ENCODE results near the gene TRIM62. TPM values are rescaled to one million over a fixed set of nuclear protein-coding genes. Genes with fewer than 3 reads are reported as not detected.

The TRIM62 gene
- total RNA-seq, 1 experiment from 2014 or later = 2.5 TPM

- TF ChIP-seq CTCF (IDR thresholded peaks at IDR 0.05; ENCODE audit: insufficient read depth in 1 of 2, low read depth in 1 of 2, low read length in 1 of 2, severe bottlenecking in 1 of 2, unreplicated experiment in 1 of 2) = no peak
- POLR2A ChIA-PET = no interaction called here
- intact Hi-C loops (cut with micrococcal nuclease; ENCODE audit: unreplicated experiment) = no loop called here
Measured at GRCh38 chr1:33162141-33162540, 19.7 kb downstream of the TRIM62 start.

GRCh38 chr1:33161061-33161681, 20.7 kb downstream of the TRIM62 start:
- no peaks in the 10 kb centered on the region for H3K27me3 ChIP-seq (replicated peaks; ENCODE audit: control insufficient read depth, insufficient read depth, low read length)
- Mint-ChIP-seq H3K27me3 (ENCODE audit: insufficient read depth, unreplicated experiment) (no peaks in the 10 kb centered on the region), H3K9me3 (ENCODE audit: unreplicated experiment) (no peaks in the 10 kb centered on the region), H3K27ac (ENCODE audit: unreplicated experiment) (no peak overlapping the region), H3K4me1 (ENCODE audit: low read depth, unreplicated experiment) (no peaks in the 10 kb centered on the region), H3K36me3 (ENCODE audit: insufficient read depth, unreplicated experiment) (peaks cover 6% of the 10 kb centered on the region), H3K4me3 (ENCODE audit: unreplicated experiment) (no peak overlapping the region)
- no peaks in the 10 kb centered on the region for H3K36me3 ChIP-seq (ENCODE audit: control insufficient read depth, insufficient read depth, low read length)
- H3K9me3 ChIP-seq = no peaks in the 10 kb centered on the region
- H3K4me3 ChIP-seq (ENCODE audit: low read depth, low read length) = no peak overlapping the region
- ChIA-PET POLR2A (no interaction called here), CTCF (interaction anchor here (0.5 kb wide), 1 partner anchor 21 kb away, joined by 3 read pairs; no protein-coding TSS in a partner anchor)
- DNase-seq = no peak
- intact Hi-C loops (cut with micrococcal nuclease; ENCODE audit: unreplicated experiment) = no loop called here
- no peaks in the 10 kb centered on the region for H3K4me1 ChIP-seq
- BruUV-seq (replicated peaks) = no TSS peak
- TF ChIP-seq CTCF (IDR thresholded peaks at IDR 0.05; ENCODE audit: insufficient read depth in 1 of 2, low read depth in 1 of 2, low read length in 1 of 2, severe bottlenecking in 1 of 2, unreplicated experiment in 1 of 2) = no peak

More at GRCh38 chr1:33162141-33162540, 19.7 kb downstream of the TRIM62 start:
- Histone ChIP-seq H3K36me3 (ENCODE audit: control insufficient read depth, insufficient read depth, low read length) (no peaks in the 10 kb centered on the region), H3K4me3 (ENCODE audit: low read depth, low read length) (no peak overlapping the region), H3K4me1 (no peaks in the 10 kb centered on the region), H3K27me3 (replicated peaks; ENCODE audit: control insufficient read depth, insufficient read depth, low read length) (no peaks in the 10 kb centered on the region), H3K9me3 (no peaks in the 10 kb centered on the region)
- Mint-ChIP-seq H3K4me1 (ENCODE audit: low read depth, unreplicated experiment) (peaks cover 5% of the 10 kb centered on the region), H3K27me3 (ENCODE audit: insufficient read depth, unreplicated experiment) (no peaks in the 10 kb centered on the region), H3K27ac (ENCODE audit: unreplicated experiment) (no peak overlapping the region), H3K4me3 (ENCODE audit: unreplicated experiment) (no peak overlapping the region), H3K36me3 (ENCODE audit: insufficient read depth, unreplicated experiment) (peaks cover 6% of the 10 kb centered on the region), H3K9me3 (ENCODE audit: unreplicated experiment) (no peaks in the 10 kb centered on the region)
- BruUV-seq (replicated peaks) = no TSS peak
- CTCF ChIA-PET = no interaction called here
- no peak for DNase-seq

GRCh38 chr1:33159577-33159976, 22.3 kb downstream of the TRIM62 start:
- ChIA-PET POLR2A (no interaction called here), CTCF (no interaction called here)
- H3K4me3 ChIP-seq (ENCODE audit: low read depth, low read length) = no peak overlapping the region
- no peak overlapping the region for H3K4me3 Mint-ChIP-seq (ENCODE audit: unreplicated experiment)
- H3K36me3 ChIP-seq (ENCODE audit: control insufficient read depth, insufficient read depth, low read length) = no peaks in the 10 kb centered on the region
- TF ChIP-seq CTCF (IDR thresholded peaks at IDR 0.05; ENCODE audit: insufficient read depth in 1 of 2, low read depth in 1 of 2, low read length in 1 of 2, severe bottlenecking in 1 of 2, unreplicated experiment in 1 of 2) = no peak
- no peaks in the 10 kb centered on the region for H3K9me3 Mint-ChIP-seq (ENCODE audit: unreplicated experiment)
- no peaks in the 10 kb centered on the region for H3K36me3 Mint-ChIP-seq (ENCODE audit: insufficient read depth, unreplicated experiment)
- H3K27me3 Mint-ChIP-seq (ENCODE audit: insufficient read depth, unreplicated experiment) = no peaks in the 10 kb centered on the region
- H3K4me1 ChIP-seq = no peaks in the 10 kb centered on the region
- H3K4me1 Mint-ChIP-seq (ENCODE audit: low read depth, unreplicated experiment) = no peaks in the 10 kb centered on the region
- no TSS peak for BruUV-seq (replicated peaks)
- intact Hi-C loops (cut with micrococcal nuclease; ENCODE audit: unreplicated experiment) = no loop called here
- no peak overlapping the region for H3K27ac Mint-ChIP-seq (ENCODE audit: unreplicated experiment)
- H3K9me3 ChIP-seq = no peaks in the 10 kb centered on the region
- H3K27me3 ChIP-seq (replicated peaks; ENCODE audit: control insufficient read depth, insufficient read depth, low read length) = no peaks in the 10 kb centered on the region
- no peak for DNase-seq
